NCI-H345 treated with DMSO at 0.1 percent for 48 hours (cell line): ENCODE measurements around the gene PGF.

ENCODE experiments used
- DNase-seq: peaks from one replicate; lab custom pipeline; 2025; ENCODE audit not compliant: unreplicated experiment; lab: John Stamatoyannopoulos, UW

Gene PGF

GRCh38 chr14:74904635-74905503 is 50.5 kb downstream of the PGF start:
- no peak for DNase-seq

DNA sequence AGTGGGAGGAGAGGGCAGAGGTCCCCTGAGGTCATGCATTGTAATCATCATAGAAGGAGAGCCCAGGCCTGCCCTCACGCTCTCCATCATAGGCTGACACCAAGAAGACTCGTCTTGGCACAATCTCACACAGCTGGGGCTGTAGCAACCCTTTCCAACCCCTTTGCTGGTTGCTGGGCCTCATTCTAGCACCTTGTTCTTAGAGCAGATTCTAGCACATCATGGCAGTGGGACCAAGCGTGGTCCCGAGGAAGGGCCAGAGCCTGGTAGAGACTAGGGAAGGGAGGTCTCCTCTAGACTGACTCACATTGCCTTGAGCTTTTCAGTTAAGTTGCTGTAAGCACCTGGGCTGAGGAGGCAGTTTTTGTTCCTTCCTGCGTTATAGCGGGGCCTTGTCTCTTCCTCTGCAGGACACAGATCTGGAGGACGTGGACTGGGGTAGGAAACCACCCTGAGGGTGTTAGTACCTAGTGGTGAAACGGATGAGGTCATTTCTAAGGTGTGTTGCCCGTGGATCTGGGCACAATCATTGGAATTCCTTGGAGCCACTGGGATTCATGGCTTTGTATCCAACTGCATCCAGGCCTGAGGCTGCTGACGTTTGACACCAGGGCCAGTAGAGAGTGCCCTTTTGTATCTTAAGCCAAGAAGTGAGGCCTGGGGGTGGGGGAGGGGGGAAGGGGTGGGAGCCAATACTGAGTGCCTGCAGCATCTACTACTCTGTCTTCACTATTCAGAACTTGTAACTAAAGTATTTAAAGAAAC is 52.3 kb downstream of the PGF start:
- DNase-seq: no peak

DNA sequence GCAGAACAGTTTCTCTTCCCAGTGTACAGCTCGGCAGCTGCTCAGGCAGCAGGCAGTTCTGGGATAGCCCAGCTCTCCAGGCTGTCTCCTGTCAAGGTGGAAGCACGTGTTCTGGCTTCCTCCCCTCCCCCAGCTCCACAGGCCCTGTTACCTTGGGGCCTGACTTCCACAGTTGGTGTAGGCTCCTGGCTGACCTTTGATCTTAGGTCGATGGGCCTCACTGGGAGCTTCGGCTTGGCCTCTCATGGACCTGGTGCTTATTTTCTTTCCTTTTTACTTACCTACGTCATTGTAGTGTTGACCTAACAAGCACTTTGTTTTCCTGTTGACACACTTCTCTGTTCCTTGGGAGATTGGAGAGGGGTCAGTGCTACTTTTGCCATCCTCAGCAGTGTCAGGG is 56.7 kb downstream of the PGF start:
- no peak for DNase-seq

DNA sequence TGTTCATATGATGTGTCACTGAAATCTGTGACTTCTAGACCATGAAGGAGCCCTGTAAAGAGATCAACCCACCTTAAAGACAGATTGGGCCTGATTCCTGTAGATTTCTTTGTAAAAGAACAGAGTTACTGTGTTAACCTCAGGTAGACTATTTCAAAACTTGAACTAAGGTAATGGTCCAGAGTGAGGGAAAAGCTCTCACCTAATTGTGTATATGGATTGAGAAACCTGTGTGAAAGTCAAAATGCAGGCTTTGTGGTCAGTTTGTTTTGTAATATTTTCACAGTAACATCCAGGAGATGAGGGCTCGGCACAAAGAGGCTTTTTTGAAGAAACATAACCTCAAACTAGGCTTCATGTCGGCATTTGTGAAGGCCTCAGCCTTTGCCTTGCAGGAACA is 57.3 kb downstream of the PGF start:
- no peak for DNase-seq

DNA sequence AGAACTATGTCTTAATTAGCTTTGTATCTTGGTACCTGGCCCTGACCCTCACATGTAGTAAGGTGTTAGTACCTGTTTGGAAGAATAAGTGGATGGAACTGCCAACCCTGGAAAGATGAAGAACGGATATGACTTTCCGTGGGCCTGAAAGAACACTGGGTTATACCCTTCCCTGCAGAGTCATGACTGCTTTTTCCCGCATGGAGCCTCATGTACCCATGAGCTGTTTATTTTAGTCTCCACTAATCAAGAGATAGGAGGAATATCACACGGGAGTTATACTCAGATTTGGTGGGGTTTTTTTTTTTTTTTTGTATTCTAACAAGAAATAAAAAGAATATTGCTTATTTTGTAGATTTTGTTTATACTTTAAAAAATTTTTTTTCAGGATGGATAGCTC is 57.8 kb downstream of the PGF start:
- no peak for DNase-seq

DNA sequence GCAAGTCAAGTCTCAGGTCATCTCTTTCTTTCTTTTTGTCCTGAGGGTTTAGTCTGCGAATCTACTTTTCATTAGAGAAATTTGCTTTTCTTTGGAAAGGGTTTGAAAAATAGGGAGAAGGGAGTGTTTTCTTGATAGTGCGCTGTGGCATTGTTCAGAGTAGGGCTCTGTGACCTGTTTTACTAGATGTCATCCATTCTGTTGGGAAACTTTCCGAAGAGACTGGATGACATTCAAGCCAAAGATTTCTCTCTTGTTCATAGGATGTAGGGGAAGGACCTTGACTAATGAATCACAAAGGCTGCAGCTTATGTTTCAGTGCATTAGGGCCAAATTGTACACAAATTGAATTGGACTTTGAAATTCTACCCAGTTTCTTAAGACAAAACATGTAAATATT is 59.0 kb downstream of the PGF start:
- DNase-seq: no peak

GRCh38 chr14:74893614-74894091 is 61.7 kb downstream of the PGF start:
- no peak for DNase-seq

DNA sequence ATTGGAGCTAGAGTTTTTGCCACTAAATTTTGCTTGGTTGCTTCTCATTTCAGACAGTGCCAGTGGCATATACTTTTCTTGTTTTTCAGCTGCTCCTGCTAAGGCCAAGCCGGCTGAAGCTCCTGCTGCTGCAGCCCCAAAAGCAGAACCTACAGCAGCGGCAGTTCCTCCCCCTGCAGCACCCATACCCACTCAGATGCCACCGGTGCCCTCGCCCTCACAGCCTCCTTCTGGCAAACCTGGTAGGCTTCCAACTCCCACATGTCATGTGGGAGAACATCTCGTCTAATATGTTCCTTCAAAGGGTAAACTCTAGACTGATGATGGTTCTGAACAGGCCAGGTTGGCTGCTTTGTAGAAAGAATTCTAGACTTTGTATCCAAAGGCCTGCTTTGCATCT is 62.7 kb downstream of the PGF start:
- no peak for DNase-seq

- DNase-seq: no peak
Measured at GRCh38 chr14:74891870-74892269, 63.5 kb downstream of the PGF start.
